Gastrocnemius medialis (tissue), 4 donors: ENCODE results near the gene ADARB2.

Experiments
- CTCF ChIP-seq, 5 experiments: fragments of 450-650 bp in 3 of 5; fragments of 200-600 bp in 2 of 5; sonication (generic) in 2 of 5; IDR thresholded peaks in 4 of 5; conservative IDR thresholded peaks in 1 of 5; 1 replicate in 4 of 5; 2 replicates in 1 of 5; pipeline ENCODE4 v1.5.1; 2016 to 2019; ENCODE audit warnings: antibody characterized with exemption in 5 of 5, mild to moderate bottlenecking in 3 of 5, moderate library complexity in 3 of 5
- POLR2A ChIP-seq, 2 donors: fragments of 450-650 bp; IDR thresholded peaks; one replicate each; pipeline ENCODE4 v1.6.1; 2017; ENCODE audit warnings: antibody characterized with exemption in 2 of 2, mild to moderate bottlenecking in 2 of 2, moderate library complexity in 2 of 2

- no peak for TF ChIP-seq CTCF (IDR thresholded peaks at IDR 0.05 in 4 of 5, conservative IDR thresholded peaks at IDR 0.05 in 1 of 5)
- TF ChIP-seq POLR2A (IDR thresholded peaks at IDR 0.05): no peak
These were observed 174.3 kb downstream of the ADARB2 start for GRCh38 chr10:1563028-1563427.
